ENCODE data around the gene TSPAN10. TPM values are rescaled to one million over a fixed set of nuclear protein-coding genes. Genes with fewer than 3 reads are reported as not detected.

TSPAN10 gene
- total and polyA plus RNA-seq, 9 of the 15 experiments (the other 6 are each of a cell fraction or from before 2014, with no cell fraction given): 0.05 to 0.31 (median 0.13) TPM; not detected in 1

DNA sequence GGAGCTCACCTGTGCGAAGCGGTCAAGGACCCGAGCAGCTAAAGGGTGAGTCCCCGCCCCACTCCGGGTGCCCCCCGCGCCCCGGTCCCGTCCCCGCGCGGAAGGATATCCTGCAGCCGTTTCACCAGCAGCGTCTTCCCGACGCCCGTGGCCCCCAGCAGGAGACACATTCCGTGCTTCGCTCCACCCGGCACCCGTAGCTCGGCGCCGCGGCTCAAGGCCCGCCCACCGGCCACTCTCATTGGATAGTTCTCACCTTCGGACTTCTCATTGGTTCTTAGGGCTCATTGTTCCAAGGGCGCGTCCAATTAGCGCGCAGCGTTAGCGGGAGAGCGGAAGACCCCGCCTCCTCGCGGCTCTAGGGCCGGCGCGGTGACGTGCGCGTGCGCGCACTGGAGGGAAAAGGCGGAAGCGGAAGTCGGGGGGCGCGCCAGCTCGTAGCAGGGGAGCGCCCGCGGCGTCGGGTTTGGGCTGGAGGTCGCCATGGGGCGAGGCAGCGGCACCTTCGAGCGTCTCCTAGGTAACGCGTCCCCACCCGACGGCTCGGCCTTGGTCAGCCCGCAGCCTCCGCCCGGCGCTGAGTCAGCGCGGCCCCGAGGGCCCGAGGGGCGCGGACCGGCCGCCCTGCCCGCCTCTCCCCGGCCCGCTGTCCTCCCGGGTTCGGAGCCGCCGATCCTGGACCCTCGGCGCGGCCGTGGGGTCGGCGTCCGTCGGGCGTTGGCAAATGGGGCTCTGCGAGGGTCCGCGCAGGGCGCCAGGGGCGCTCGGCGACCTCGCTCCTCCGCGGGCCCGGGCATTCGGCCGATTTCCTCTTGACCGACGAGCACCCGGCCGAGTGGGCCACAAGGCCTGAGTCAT is 46.8 kb downstream of the TSPAN10 start, which contains the start of the genes ARL16 and HGS (continued):
- TF ChIP-seq, protein P1, sequence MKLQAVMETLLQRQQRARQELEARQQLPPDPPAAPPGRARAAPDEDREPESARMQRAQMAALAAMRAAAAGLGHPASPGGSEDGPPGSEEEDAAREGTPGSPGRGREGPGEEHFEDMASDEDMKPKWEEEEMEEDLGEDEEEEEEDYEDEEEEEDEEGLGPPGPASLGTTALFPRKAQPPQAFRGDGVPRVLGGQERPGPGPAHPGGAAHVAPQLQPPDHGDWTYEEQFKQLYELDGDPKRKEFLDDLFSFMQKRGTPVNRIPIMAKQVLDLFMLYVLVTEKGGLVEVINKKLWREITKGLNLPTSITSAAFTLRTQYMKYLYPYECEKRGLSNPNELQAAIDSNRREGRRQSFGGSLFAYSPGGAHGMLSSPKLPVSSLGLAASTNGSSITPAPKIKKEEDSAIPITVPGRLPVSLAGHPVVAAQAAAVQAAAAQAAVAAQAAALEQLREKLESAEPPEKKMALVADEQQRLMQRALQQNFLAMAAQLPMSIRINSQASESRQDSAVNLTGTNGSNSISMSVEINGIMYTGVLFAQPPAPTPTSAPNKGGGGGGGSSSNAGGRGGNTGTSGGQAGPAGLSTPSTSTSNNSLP (IDR thresholded peaks at IDR 0.05; ENCODE audit: borderline replicate concordance, low read depth, low read length): no peak
- TF ChIP-seq, protein P2, sequence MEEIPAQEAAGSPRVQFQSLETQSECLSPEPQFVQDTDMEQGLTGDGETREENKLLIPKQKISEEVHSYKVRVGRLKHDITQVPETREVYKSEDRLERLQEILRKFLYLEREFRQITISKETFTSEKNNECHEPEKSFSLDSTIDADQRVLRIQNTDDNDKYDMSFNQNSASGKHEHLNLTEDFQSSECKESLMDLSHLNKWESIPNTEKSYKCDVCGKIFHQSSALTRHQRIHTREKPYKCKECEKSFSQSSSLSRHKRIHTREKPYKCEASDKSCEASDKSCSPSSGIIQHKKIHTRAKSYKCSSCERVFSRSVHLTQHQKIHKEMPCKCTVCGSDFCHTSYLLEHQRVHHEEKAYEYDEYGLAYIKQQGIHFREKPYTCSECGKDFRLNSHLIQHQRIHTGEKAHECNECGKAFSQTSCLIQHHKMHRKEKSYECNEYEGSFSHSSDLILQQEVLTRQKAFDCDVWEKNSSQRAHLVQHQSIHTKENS (CRISPR knock-in tag; IDR thresholded peaks at IDR 0.05): no peak
- TF ChIP-seq TCF3 (CRISPR knock-in tag; IDR thresholded peaks at IDR 0.05): no peak
- no peak for TF ChIP-seq KHSRP (IDR thresholded peaks at IDR 0.05)
- no peak for TF ChIP-seq HMG20B (CRISPR knock-in tag; IDR thresholded peaks at IDR 0.05)
- TF ChIP-seq, protein P3, sequence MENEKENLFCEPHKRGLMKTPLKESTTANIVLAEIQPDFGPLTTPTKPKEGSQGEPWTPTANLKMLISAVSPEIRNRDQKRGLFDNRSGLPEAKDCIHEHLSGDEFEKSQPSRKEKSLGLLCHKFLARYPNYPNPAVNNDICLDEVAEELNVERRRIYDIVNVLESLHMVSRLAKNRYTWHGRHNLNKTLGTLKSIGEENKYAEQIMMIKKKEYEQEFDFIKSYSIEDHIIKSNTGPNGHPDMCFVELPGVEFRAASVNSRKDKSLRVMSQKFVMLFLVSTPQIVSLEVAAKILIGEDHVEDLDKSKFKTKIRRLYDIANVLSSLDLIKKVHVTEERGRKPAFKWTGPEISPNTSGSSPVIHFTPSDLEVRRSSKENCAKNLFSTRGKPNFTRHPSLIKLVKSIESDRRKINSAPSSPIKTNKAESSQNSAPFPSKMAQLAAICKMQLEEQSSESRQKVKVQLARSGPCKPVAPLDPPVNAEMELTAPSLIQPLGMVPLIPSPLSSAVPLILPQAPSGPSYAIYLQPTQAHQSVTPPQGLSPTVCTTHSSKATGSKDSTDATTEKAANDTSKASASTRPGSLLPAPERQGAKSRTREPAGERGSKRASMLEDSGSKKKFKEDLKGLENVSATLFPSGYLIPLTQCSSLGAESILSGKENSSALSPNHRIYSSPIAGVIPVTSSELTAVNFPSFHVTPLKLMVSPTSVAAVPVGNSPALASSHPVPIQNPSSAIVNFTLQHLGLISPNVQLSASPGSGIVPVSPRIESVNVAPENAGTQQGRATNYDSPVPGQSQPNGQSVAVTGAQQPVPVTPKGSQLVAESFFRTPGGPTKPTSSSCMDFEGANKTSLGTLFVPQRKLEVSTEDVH (IDR thresholded peaks at IDR 0.05; ENCODE audit: low read depth, partially characterized antibody): peak; percentile 97
- no peak; the same call in 1 of the 2 replicates for TF ChIP-seq NR3C1 (CRISPR knock-in tag; IDR thresholded peaks at IDR 0.05)
- TF ChIP-seq RNF2 (IDR thresholded peaks at IDR 0.05): peak; percentile 42; the same call in 1 of the 2 replicates
- TF ChIP-seq SMAD4 (CRISPR knock-in tag; conservative IDR thresholded peaks at IDR 0.05): no peak
- no peak for TF ChIP-seq ZSCAN32 (CRISPR knock-in tag; IDR thresholded peaks at IDR 0.05)
- no peak for TF ChIP-seq HIVEP1 (CRISPR knock-in tag; IDR thresholded peaks at IDR 0.05)
- no peak for TF ChIP-seq NCOR1 (IDR thresholded peaks at IDR 0.05)
- TF ChIP-seq ZNF24 (IDR thresholded peaks at IDR 0.05): 0 out of 2 replicates have a peak, but pooled peaks have one; percentile 11
- no peak for TF ChIP-seq RBM17 (IDR thresholded peaks at IDR 0.05; ENCODE audit: borderline replicate concordance, low read depth, low read length)
- TF ChIP-seq BCL6 (CRISPR knock-in tag; IDR thresholded peaks at IDR 0.05): no peak
- no peak for TF ChIP-seq MECOM (CRISPR knock-in tag; IDR thresholded peaks at IDR 0.05)
- TF ChIP-seq MTF1 (CRISPR knock-in tag; IDR thresholded peaks at IDR 0.05; ENCODE audit: borderline replicate concordance): no peak
- no peak for TF ChIP-seq ZNF146 (CRISPR knock-in tag; IDR thresholded peaks at IDR 0.05; ENCODE audit: unreplicated experiment)
- TF ChIP-seq MAFF (IDR thresholded peaks at IDR 0.05; ENCODE audit: low read length): no peak
- TF ChIP-seq SIRT6 (IDR thresholded peaks at IDR 0.05; ENCODE audit: low read depth, low read length): no peak
- TF ChIP-seq PHB (CRISPR knock-in tag; IDR thresholded peaks at IDR 0.05): no peak
- no peak for TF ChIP-seq MCM2 (IDR thresholded peaks at IDR 0.05; ENCODE audit: low read depth)
- no peak for TF ChIP-seq CAMTA2 (CRISPR knock-in tag; conservative IDR thresholded peaks at IDR 0.05)
- TF ChIP-seq CCNT2 (IDR thresholded peaks at IDR 0.05; ENCODE audit: borderline replicate concordance, extremely low read depth, insufficient read length, low read depth, low read length): peak; percentile 31
